Activated T-cell treated with anti-CD3 and anti-CD28 coated beads for 48 hours (primary cell): ENCODE measurements around the gene GPR12.

Source experiments
- DNase-seq: peaks from one replicate; pipeline ENCODE4 v3.0.0-alpha.2; 2020; ENCODE audit warnings: low read depth

Gene GPR12

GRCh38 chr13:26759907-26760831 is at the start of gene GPR12:
Gene GPR12 (minus strand): TSS chr13:26760786. CDS start chr13:26759827, 959 bp downstream.
- no peak for DNase-seq

- no peak for DNase-seq
Observed at GRCh38 chr13:26810095-26810494, 49.5 kb upstream of the GPR12 start.

- no peak for DNase-seq
Observed at GRCh38 chr13:26806891-26807290, 46.3 kb upstream of the GPR12 start.

- DNase-seq: no peak
Observed at GRCh38 chr13:26787961-26788360, 27.4 kb upstream of the GPR12 start.

GRCh38 chr13:26786651-26787295 is 26.2 kb upstream of the GPR12 start:
- no peak for DNase-seq

- peak; percentile 32 for DNase-seq
Observed at GRCh38 chr13:26785838-26786630, 25.4 kb upstream of the GPR12 start.

GRCh38 chr13:26784704-26785639 is 24.4 kb upstream of the GPR12 start:
- DNase-seq: no peak

- DNase-seq: no peak
Observed at GRCh38 chr13:26780411-26780810, 19.8 kb upstream of the GPR12 start.

- DNase-seq: no peak
Observed at GRCh38 chr13:26779321-26779720, 18.7 kb upstream of the GPR12 start.

- DNase-seq: no peak
Observed at GRCh38 chr13:26772531-26772930, 11.9 kb upstream of the GPR12 start.

- no peak for DNase-seq
Observed at GRCh38 chr13:26771796-26772195, 11.2 kb upstream of the GPR12 start.

GRCh38 chr13:26762745-26763345 is 2.3 kb upstream of the GPR12 start:
- DNase-seq: no peak

GRCh38 chr13:26760832-26761582 is 421 bp upstream of the GPR12 start:
- no peak for DNase-seq

GRCh38 chr13:26759249-26759906 is 1.2 kb downstream of the GPR12 start:
- no peak for DNase-seq

GRCh38 chr13:26758496-26759157 is 2.0 kb downstream of the GPR12 start:
- no peak for DNase-seq

- DNase-seq: no peak
Observed at GRCh38 chr13:26756961-26757360, 3.6 kb downstream of the GPR12 start.

- no peak for DNase-seq
Observed at GRCh38 chr13:26752671-26753070, 7.9 kb downstream of the GPR12 start.

GRCh38 chr13:26749905-26750304 is 10.7 kb downstream of the GPR12 start:
- no peak for DNase-seq

GRCh38 chr13:26749285-26749684 is 11.3 kb downstream of the GPR12 start:
- no peak for DNase-seq
